MM.1S (cell line): ENCODE measurements around the gene MYL6B.

Experiments
- EZH2 ChIP-seq: fragments of 300-600 bp; sonication (generic); optimal IDR thresholded peaks from 2 replicates; pipeline ENCODE3; 2017; ENCODE audit warnings: low read depth, mild to moderate bottlenecking, antibody characterized with exemption, low read length, mixed read lengths
- TF ChIP-seq, protein P1 (sequence below): fragments of 300-600 bp; sonication (generic); IDR thresholded peaks from 2 replicates; pipeline ENCODE4 v1.5.1; 2016; ENCODE audit warnings: antibody characterized with exemption, low read length, mixed read lengths

DNA sequence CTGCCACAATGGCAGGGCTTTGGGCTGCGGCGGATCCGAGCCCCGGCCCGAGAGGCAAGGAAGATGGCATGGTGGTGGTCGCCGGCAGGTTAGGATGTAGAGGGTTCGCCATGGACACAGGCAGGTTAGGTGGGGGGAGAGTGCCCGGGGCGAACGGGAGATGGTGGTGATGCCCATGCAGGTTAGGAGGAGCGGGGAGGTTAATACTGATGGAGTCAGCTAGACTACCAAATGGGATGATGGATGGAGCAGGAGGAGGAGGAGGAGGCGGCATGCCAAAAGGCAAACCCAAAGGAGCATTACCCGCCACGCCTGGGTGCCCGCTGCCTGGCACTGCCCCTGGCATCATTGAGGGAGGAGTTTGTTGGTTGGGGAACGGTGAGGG, 11.9 kb downstream of the MYL6B start:
- TF ChIP-seq, protein P1, sequence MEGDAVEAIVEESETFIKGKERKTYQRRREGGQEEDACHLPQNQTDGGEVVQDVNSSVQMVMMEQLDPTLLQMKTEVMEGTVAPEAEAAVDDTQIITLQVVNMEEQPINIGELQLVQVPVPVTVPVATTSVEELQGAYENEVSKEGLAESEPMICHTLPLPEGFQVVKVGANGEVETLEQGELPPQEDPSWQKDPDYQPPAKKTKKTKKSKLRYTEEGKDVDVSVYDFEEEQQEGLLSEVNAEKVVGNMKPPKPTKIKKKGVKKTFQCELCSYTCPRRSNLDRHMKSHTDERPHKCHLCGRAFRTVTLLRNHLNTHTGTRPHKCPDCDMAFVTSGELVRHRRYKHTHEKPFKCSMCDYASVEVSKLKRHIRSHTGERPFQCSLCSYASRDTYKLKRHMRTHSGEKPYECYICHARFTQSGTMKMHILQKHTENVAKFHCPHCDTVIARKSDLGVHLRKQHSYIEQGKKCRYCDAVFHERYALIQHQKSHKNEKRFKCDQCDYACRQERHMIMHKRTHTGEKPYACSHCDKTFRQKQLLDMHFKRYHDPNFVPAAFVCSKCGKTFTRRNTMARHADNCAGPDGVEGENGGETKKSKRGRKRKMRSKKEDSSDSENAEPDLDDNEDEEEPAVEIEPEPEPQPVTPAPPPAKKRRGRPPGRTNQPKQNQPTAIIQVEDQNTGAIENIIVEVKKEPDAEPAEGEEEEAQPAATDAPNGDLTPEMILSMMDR = no peak
- no peak for TF ChIP-seq EZH2
